Ammon's horn (tissue), 1 donor: ENCODE data around the gene TIGAR.

Experiments
- DNase-seq: peaks from one replicate; pipeline ENCODE4 v3.0.0-alpha.2; 2016; ENCODE audit warnings: low spot score

TIGAR gene

DNA sequence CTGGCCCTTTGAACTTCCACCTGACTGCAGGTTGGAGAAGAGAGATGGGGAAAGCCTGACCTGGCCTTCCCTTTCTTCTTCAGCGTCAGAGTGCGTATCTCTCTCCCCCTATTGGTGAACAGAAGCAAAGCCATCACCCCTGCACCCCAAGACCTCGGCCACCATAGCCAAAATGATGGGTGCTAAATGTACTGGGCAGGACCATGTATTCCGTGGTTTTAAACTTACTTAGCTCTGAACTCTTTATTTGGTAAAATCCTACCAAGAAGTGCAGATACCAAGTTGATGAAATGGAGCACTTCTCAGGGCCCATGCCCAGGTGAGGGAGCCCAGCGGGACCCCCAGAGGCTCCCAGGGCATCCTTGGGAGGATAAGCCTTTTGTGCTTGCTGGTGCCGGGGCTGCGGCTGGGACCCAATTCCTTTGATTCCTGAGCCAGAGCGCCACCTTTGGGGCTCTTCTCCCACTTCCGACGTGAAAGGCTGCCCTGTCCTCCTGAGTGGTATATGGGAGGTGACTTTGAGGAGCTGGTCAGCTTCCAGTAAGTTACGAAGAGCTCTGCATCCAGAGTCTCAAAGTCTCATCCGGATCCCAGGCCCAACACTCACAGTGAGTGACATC, 38.0 kb upstream of the TIGAR start:
- no peak for DNase-seq

GRCh38 chr12:4283512-4284255, 37.3 kb upstream of the TIGAR start:
- DNase-seq, result no peak

- no peak for DNase-seq
Measured at GRCh38 chr12:4284306-4284705, 36.7 kb upstream of the TIGAR start.

GRCh38 chr12:4285070-4285469, 35.9 kb upstream of the TIGAR start:
- no peak for DNase-seq

DNA sequence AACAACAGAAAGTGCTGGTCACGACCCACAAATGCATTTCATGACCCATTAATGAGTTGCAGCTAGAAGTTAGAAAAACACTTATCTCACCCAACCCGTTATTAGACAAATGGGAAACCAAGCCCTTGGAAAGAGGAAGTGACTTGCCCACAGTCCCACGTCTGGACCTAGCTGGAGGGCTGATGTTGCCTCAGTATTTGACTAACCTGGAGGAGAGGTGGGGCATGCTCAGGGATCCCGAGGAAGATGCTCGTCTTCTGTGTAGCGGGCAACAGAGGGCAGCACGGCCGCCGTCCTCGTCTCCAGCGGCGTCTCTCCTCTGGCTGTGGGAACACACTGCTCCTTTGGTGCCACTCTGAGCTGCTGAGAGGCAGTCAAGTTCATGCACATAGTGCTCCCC, 34.8 kb upstream of the TIGAR start:
- DNase-seq, result no peak

DNA sequence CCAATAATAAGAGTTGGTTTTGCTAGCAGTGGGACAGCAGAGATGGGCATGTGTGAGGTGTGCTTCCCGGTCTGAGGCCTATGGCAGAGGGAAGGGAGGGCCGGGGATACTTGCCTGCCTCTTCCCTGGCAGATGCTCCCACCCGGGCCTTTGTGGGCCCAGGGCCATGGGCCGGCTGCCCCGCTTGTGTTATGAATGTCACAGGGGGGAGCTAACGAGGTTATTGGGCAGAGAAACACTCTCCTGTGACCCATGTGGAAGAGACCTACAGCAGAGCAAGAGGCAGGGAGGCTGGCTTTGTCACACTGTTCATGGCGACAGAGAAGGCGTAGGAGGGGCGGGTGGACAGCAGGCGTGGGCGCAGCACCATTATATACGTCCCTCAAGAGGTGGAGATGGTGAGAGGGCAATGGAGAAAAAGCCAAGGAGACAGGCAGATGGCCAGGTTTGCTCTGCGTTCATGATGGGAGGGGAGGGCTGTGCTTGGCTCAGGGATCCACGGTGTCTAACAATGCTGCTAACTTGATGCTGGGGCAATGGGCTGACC, 34.2 kb upstream of the TIGAR start:
- no peak for DNase-seq

DNA sequence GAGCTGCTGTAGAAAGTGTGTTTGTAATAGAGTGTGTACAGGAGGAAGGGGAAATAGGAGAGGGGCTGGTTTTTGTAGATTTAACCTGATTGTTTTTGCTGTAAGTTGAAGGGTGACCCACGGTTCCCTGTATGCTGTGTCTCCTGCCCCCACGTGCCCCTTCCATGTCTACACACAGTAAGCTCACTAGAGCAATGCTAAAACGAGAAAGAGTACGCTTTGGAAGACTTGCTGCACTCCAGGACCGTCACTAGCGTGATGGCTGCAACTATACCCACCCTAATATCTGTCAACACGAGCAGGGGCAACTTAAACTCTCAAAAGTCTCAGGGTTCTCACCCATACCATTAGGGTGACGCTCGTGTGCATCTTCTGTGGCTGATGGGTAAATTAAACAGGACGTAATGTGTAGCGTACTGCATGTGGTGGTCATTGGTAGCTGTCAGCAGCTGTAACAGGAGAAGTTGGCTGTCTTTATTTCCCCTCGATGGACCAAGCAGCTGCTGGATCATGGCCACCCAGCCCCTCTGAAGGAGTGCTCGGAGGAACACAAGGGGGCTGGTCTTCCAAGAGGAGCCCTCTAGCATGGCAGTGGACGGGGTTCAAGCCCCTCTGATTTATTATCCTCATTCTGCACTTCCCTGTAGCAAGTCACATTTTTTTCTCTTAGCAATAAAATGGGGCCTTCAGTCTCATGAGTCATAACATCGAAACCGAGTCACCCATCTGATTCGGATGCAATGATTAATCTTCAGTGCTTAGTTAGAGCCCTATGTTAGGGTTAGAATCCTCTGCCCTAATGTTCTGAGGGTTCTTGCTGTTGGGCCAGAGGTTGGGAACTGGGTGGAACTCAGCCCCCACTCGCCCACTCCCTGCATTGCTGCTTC, 33.4 kb upstream of the TIGAR start:
- DNase-seq, result no peak

DNA sequence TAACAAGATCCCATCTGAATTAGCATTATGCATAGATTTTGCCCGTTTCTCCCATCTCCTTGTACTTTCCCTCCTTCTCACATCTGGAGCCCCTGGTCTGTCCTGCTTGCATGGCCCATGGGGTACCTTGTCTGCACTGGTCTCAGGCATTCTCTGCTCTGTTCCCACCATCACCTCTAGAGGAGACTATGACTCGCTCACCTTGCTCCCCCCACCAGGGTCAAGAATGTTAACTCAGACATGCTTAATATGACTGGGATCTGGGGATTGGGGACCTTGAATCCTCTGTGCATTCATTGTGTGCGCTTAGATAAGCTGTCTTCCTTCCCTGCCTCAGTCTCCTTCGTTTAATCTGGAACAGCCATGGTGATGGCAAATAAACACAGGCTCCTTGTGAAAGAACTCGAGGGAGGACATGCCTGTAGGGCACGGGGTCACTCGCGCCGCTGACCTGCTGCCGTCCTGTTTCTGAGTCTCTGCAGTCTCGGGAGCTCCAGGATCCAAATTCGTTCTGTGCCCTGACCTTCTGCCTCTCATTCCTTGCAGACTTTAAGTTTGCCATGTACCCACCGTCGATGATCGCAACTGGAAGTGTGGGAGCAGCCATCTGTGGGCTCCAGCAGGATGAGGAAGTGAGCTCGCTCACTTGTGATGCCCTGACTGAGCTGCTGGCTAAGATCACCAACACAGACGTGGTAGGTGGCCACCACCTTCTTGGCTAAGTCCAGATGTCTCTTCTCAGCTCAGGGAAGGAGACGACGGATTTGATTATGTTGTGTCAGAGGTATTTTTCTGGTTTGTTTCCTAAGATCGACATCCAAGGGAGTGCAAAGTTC, 32.5 kb upstream of the TIGAR start:
- DNase-seq, result no peak

GRCh38 chr12:4289231-4289878, 31.7 kb upstream of the TIGAR start:
- no peak for DNase-seq

DNA sequence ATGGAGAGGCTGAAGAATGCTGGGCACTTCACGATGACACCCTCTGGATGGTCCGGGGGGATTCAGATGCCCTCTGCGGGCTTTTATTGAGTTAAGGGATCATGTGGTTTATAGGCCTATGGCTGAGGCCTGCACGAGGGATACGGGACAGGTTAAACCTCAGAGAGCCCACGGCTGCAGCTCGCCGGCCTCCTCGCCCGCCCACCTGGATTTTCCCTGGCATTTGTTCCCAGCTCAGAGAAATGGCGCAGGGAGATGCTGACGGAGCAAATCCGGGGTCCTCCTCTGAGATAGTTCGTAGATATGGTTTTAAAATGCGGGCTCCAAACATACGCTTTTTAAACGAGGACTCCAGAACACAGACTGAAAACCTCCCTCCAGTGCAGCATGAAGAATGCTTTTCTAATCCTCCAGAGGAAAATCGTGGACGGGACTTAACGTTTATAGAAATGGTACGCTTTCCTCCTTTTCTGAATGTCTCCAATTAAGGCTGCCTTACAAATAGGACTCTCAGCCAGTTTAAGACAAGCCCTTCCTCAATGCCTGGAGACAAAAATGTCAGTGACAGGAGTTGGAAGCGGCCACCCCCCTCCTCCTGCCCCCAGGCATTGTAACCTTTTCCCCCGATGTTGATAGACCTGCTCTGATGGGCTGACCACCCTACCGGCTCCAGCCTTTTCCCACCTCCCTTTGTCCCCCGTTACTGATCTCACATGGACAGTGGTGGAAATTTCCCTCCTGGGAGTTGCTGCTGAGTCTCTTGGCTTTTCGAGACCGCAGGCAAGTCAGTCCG, 30.8 kb upstream of the TIGAR start:
- no peak for DNase-seq

DNA sequence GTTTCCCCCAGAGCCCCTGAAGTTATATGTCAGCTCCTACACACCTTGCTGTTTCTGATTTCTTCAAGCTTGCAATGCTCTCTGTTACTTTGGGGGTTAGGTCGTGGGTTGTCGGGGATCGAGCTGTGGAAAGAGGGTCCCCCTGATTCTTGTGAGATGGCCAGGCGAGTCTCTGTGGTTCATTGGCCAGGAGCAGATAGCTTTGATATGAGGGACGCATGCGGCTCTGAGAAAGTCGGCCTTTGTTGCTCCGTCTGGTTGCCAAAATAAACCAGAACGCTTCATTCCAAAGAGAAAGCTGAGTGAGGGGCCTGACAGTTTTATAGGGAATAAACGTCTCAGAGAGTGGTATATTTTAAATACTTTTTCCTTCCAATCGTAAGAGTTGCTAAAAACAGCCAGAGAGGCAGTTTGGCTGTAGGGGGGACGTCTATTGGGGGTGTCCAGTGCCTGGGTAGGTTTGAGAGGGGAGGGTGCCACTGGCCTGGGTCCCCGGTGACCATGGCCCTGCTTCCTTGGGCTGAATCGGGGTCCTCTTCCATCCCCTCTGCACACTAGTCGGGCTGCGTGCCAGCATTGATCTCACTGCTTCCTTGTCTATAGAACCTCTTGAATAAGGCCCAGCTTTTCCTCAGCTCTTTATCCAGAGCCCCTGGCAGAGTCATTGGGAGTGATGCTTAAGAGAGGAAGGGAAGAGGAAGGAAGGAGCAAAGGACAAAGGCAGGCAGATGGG, 28.5 kb upstream of the TIGAR start:
- DNase-seq, result no peak

- DNase-seq, result no peak
Measured at GRCh38 chr12:4293299-4293965, 27.6 kb upstream of the TIGAR start.

GRCh38 chr12:4293966-4294505, 27.0 kb upstream of the TIGAR start:
- no peak for DNase-seq

- no peak for DNase-seq
Measured at GRCh38 chr12:4296751-4297150, 24.3 kb upstream of the TIGAR start.

DNA sequence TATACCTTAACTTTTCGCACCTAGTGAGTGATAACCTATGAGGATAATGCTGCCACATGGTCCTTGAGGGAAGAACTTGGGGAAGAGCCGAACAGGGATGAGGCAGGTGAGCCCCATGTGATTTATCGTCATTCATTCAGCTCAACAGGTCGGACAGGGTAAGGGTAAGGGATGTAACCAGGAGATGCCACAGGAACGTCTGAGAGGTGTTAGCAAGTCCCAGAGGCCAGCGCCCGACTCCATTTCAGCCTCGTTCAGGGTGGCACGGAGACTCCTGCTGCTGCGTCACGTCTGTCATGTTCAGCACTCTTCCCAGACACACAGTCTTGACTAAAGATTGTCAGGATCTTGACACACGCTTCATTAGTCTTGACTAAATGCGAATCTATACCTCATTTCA, 23.4 kb upstream of the TIGAR start:
- no peak for DNase-seq

DNA sequence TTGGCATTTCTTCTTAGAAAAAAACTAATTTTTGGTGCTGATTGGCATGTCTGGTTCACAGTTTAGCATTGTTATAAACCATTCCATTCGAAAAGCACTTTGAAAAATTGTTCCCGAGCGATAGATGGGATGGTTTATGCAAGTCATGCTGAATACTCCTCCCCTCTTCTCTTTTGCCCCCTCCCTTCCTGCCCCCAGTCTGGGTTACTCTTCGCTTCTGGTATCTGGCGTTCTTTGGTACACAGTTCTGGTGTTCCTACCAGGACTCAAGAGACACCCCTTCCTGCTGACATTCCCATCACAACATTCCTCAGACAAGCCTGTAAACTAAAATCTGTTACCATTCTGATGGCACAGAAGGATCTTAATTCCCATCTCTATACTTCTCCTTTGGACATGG, 20.1 kb upstream of the TIGAR start:
- DNase-seq, result no peak

GRCh38 chr12:4301932-4302501, 19.0 kb upstream of the TIGAR start:
- DNase-seq, result no peak

GRCh38 chr12:4302881-4303280, 18.1 kb upstream of the TIGAR start:
- no peak for DNase-seq
